Stimulated activated CD8-positive, alpha-beta memory T cell treated with anti-CD3 and anti-CD28 coated beads, Interleukin-15, amount 100 ng/mL, for 1 hour (primary cell): ENCODE results near the gene COBL.

Source experiments
- DNase-seq: peaks from one replicate; pipeline ENCODE4 v3.0.0-alpha.2; 2020; ENCODE audit warnings: low read depth

Gene COBL

GRCh38 chr7:51250512-51250911 is 66.1 kb downstream of the COBL start:
- no peak for DNase-seq

- no peak for DNase-seq
Measured at GRCh38 chr7:51249991-51250390, 66.6 kb downstream of the COBL start.

- DNase-seq = no peak
Measured at GRCh38 chr7:51249187-51249945, 67.2 kb downstream of the COBL start.

GRCh38 chr7:51246258-51247245 is 70.1 kb downstream of the COBL start:
- DNase-seq = no peak

GRCh38 chr7:51244885-51245284 is 71.7 kb downstream of the COBL start:
- no peak for DNase-seq

DNA sequence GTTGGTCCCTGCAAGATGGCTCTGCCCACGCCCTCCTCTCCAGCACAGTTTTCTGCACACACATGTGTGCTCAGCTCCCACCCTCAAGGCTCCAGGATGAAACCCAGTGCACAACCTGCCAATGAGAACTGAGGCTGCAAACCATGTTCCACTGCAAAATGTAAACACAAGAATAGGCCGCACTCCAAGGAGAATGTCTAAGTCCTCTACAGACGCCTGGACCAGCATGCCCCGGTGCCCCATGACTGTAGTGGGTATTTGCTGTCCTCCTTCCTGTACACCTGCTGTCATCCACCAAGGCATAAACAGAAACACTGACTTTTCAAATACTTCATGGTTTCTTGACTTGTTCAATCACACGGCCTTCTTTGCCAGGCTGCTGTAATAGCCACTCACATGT is 72.6 kb downstream of the COBL start:
- no peak for DNase-seq

- no peak for DNase-seq
Measured at GRCh38 chr7:51243631-51244030, 73.0 kb downstream of the COBL start.

GRCh38 chr7:51242881-51243518 is 73.6 kb downstream of the COBL start:
- no peak for DNase-seq

DNA sequence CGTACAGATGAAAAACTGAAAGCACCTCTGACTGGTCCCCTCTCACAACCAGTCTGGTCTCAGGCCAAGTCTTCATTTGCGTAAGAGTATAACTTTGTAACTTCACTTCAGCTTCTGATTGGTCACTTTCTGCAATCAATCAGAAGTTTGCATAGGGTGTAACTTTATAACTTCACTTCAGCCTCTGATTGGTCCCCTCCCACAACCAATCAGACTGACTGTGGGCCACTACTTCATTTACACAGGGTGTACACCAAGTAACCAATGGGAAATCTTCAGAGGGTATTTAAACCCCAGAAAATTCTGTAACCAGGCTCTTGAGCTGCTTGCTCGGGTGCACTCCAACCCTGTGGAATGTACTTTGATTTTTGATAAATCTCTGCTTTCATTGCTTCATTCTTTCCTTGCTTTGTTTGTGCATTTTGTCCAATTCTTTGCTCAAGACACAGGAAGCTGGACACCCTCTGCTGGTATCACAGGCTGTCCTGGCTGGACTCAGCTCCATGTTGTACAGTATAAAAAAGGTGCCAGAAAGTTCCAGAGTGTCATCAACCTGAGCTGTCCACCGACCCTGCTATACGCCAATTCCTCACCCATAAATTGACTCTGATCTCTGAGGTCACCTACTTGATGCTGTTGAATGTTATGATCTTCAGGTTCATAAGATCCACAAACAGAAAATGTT is 74.5 kb downstream of the COBL start:
- no peak for DNase-seq

GRCh38 chr7:51240868-51241267 is 75.7 kb downstream of the COBL start:
- no peak for DNase-seq

GRCh38 chr7:51239691-51240090 is 76.9 kb downstream of the COBL start:
- DNase-seq = no peak

GRCh38 chr7:51238981-51239495 is 77.6 kb downstream of the COBL start:
- no peak for DNase-seq

DNA sequence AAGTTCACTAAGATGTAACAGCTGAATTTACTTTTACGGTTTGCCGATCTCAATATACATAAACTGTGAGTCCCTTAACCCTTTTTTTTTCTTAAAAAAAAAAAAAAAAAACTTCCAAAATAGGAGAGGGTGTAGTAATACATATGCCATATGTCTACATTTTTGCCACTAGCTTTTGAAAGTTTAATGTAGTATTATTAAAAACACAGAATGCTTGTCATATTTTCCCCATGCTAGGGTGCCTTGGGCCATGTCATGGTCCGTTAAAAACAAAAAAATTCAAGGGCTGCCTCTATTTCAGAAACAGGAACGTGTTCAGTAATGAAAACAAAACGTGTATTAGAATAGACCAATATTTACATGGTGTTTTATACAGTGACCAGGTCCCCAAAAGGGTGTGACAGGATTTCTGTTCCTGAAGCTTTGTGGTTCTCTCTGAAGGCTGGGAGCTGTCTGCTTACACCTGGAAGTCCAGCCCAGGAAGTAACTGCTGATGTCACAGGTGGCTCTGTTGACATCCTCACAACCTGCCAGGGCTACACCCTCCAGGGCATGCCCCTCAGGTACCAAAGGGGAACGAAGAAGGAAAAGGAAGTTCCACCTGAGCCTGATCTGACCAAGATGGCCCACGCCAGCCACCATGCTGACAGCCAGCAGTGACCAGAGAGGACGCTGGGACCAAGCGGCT is 79.0 kb downstream of the COBL start:
- no peak for DNase-seq

- DNase-seq = no peak
Measured at GRCh38 chr7:51236470-51237132, 80.0 kb downstream of the COBL start.

GRCh38 chr7:51235593-51236313 is 80.9 kb downstream of the COBL start:
- no peak for DNase-seq

DNA sequence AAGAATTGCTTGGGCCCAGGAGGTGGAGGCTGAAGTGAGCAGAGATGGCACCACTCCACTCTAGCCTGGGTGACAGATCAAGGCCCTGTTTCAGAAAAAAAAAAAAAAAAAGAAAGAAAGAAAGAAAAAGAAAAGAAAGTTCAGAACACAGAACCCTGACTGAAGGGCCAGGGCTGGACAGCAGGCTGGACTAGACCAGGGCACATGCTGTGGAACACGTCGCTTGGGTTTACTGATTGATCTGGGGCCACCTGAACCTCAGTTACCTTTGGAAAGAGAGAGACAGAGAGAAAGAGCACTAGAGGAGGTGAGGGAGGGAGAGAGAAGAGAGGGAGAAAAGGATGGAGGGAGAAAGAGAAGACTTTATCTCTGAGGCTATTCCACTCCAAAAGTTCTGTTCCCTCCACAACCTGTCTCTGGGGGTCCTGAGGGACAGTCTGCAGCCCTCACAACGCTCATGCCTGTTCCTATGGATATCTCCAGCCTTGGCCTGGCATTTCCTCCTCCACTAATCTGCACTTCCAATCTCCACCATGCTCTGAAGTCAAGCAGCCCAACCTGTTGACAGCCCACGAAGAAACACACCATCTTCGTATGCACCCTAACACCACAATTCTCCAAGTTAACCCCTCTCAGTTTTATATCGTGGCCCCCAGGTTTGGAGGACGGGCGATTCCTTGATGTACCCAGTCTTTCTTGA is 81.8 kb downstream of the COBL start:
- no peak for DNase-seq

DNA sequence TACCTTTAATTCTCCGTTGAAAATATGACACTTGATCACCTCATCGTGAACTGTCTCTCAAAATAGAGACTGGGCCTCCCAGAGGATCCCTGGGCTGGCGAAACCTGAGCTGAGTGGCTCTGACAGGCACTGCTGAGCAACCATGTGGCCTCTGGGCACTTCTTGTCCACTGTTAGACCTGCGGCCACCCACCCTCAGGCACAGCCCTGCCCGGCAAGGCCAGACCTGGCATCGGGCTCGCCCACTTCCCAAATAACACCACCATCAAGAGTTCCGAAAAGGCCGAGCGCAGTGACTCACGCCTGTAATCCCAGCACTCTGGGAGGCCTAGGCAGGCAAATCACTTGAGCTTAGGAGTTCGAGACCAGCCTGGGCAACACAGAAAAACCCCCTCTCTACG is 82.5 kb downstream of the COBL start:
- DNase-seq = no peak

DNA sequence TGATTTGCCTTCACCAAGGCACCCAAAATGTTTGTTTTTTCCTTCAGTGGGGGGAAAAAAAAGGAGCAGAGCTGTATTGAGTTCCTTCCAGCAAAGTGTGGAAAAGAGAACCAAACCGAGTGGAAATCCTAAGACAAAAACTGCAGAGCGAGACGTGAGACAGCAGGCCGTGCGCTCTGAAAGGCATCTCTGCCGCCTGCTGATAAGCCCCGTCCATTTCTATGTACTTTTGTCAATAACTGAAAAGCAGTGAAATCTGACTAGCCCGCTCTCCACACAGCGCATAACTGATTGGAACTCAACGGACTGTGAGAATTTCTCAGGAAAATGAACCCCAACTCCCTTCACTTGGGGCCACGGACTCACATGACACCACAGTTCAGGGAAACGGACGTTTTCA is 83.2 kb downstream of the COBL start:
- no peak for DNase-seq

DNA sequence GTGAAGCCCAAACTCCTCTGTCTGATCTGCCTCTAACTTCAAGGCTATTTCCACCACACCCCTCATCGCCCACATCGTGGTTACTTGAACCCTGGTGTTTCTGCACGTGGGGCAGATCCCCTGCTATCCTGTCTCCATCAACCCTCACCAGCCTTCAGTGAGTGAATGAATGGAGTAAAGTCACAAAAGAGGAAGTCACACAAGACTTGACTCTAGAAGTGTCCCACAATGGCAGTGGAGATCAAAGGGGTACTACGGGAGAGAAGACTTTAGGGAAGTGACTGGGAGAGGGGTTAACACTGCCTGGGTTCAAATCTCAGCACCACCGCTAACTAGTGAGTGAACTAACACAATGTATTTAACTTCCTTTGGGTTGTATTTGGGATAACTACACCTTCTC is 85.9 kb downstream of the COBL start:
- DNase-seq = no peak

DNA sequence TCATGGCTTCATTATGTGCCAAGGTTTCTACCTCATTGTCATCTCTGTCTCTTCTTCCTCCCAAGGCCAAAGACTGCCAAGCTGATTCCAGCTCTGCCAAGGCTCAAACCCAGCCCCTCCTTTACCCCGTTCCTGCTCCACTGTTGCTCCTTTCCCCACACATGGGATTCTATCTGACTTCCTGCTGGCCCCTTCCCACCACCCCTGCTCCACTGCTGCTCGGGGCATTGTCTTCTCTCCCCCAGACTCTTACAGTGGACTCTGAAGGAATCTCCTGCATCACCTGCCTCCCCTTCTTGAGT is 86.3 kb downstream of the COBL start:
- DNase-seq = no peak
